Measurements from ENCODE around the gene OR52I2. TPM values are rescaled to one million over a fixed set of nuclear protein-coding genes. Genes with fewer than 3 reads are reported as not detected.

Gene OR52I2
- total and polyA plus RNA-seq, 2 donors (not counting 1 experiment from before 2014, with no cell fraction given): not detected

- H3K4me2 ChIP-seq (ENCODE audit: extremely low read depth, insufficient read depth, low read length): no peak overlapping the region
- no peaks in the 10 kb centered on the region for H3K4me1 ChIP-seq (ENCODE audit: control insufficient read depth, extremely low read depth, insufficient read depth, low read length)
- no peaks in the 10 kb centered on the region for H3K36me3 ChIP-seq (ENCODE audit: control insufficient read depth, insufficient read depth, low read length)
- DNase-seq (ENCODE audit: low read depth in 2 of 2): no peak
- no peaks in the 10 kb centered on the region for H3K79me2 ChIP-seq (ENCODE audit: control insufficient read depth, insufficient read depth, low read length)
- H3K27me3 ChIP-seq (ENCODE audit: control insufficient read depth, insufficient read depth, low read length): no peaks in the 10 kb centered on the region
- H3K9me3 ChIP-seq (ENCODE audit: control insufficient read depth, insufficient read depth, low read depth, low read length): no peaks in the 10 kb centered on the region
- H3K27ac ChIP-seq (ENCODE audit: insufficient read depth, low read length): no peak overlapping the region
- no peak overlapping the region for H2AFZ ChIP-seq (ENCODE audit: low read length)
- no peak overlapping the region for H3K9ac ChIP-seq (ENCODE audit: insufficient read depth, low read length)
- TF ChIP-seq CTCF (conservative IDR thresholded peaks at IDR 0.05 in 1 of 2, IDR thresholded peaks at IDR 0.05 in 1 of 2; ENCODE audit: low read depth in 1 of 2, low read length in 2 of 2) (no peak), EZH2 (IDR thresholded peaks at IDR 0.05; ENCODE audit: low read length, missing control alignments) (no peak)
- H4K20me1 ChIP-seq (ENCODE audit: control insufficient read depth, extremely low read depth, insufficient read depth, low read length): no peaks in the 10 kb centered on the region
- H3K4me3 ChIP-seq (replicated peaks in 1 of 4; ENCODE audit: control extremely low read depth in 1 of 4, insufficient read depth in 1 of 4, low read depth in 3 of 4, low read length in 4 of 4): no peak overlapping the region
Measured at GRCh38 chr11:4560467-4560866, 21.1 kb upstream of the OR52I2 start.

DNA sequence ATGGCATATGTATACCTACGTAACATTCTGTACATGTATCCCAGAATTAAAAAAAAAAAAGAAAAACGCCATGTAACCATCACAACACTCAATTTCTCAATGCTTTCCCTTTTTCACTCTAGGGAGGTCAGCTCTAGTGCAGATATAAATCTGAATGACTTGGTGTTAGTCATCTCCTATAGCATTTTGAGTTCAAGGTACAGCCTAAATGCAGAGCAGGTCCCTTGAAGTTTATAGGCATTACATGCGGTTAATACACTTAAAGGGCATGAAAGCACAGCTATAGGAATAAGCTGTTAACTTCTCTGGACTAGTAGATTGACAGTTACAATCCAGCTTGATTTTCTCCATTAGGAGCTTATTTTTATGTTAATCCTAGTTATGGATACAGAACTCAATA is 16.2 kb upstream of the OR52I2 start:
- no peaks in the 10 kb centered on the region for H3K79me2 ChIP-seq (ENCODE audit: control insufficient read depth, insufficient read depth, low read length)
- no peak for DNase-seq (ENCODE audit: low read depth in 2 of 2)
- TF ChIP-seq EZH2 (IDR thresholded peaks at IDR 0.05; ENCODE audit: low read length, missing control alignments) (no peak), CTCF (conservative IDR thresholded peaks at IDR 0.05 in 1 of 2, IDR thresholded peaks at IDR 0.05 in 1 of 2; ENCODE audit: low read depth in 1 of 2, low read length in 2 of 2) (no peak)

GRCh38 chr11:4569075-4569474 is 12.5 kb upstream of the OR52I2 start:
- no peak for DNase-seq (ENCODE audit: low read depth in 2 of 2)
- H3K27ac ChIP-seq (ENCODE audit: insufficient read depth, low read length): no peak overlapping the region
- H3K36me3 ChIP-seq (ENCODE audit: control insufficient read depth, insufficient read depth, low read length): no peaks in the 10 kb centered on the region
- no peaks in the 10 kb centered on the region for H4K20me1 ChIP-seq (ENCODE audit: control insufficient read depth, extremely low read depth, insufficient read depth, low read length)
- H2AFZ ChIP-seq (ENCODE audit: low read length): no peak overlapping the region
- no peak overlapping the region for H3K9ac ChIP-seq (ENCODE audit: insufficient read depth, low read length)
- no peak overlapping the region for H3K4me3 ChIP-seq (replicated peaks in 1 of 4; ENCODE audit: control extremely low read depth in 1 of 4, insufficient read depth in 1 of 4, low read depth in 3 of 4, low read length in 4 of 4)
- TF ChIP-seq EZH2 (IDR thresholded peaks at IDR 0.05; ENCODE audit: low read length, missing control alignments) (no peak), CTCF (conservative IDR thresholded peaks at IDR 0.05 in 1 of 2, IDR thresholded peaks at IDR 0.05 in 1 of 2; ENCODE audit: low read depth in 1 of 2, low read length in 2 of 2) (no peak)
- no peaks in the 10 kb centered on the region for H3K27me3 ChIP-seq (ENCODE audit: control insufficient read depth, insufficient read depth, low read length)
- no peaks in the 10 kb centered on the region for H3K9me3 ChIP-seq (ENCODE audit: control insufficient read depth, insufficient read depth, low read depth, low read length)
- H3K79me2 ChIP-seq (ENCODE audit: control insufficient read depth, insufficient read depth, low read length): no peaks in the 10 kb centered on the region
- H3K4me1 ChIP-seq (ENCODE audit: control insufficient read depth, extremely low read depth, insufficient read depth, low read length): no peaks in the 10 kb centered on the region
- H3K4me2 ChIP-seq (ENCODE audit: extremely low read depth, insufficient read depth, low read length): no peak overlapping the region

More for the DNA sequence above, 16.2 kb upstream of the OR52I2 start:
- no peak overlapping the region for H3K4me3 ChIP-seq (replicated peaks in 1 of 4; ENCODE audit: control extremely low read depth in 1 of 4, insufficient read depth in 1 of 4, low read depth in 3 of 4, low read length in 4 of 4)
- no peaks in the 10 kb centered on the region for H3K27me3 ChIP-seq (ENCODE audit: control insufficient read depth, insufficient read depth, low read length)
- H3K4me1 ChIP-seq (ENCODE audit: control insufficient read depth, extremely low read depth, insufficient read depth, low read length): no peaks in the 10 kb centered on the region
- H3K27ac ChIP-seq (ENCODE audit: insufficient read depth, low read length): no peak overlapping the region
- no peaks in the 10 kb centered on the region for H3K9me3 ChIP-seq (ENCODE audit: control insufficient read depth, insufficient read depth, low read depth, low read length)
- no peaks in the 10 kb centered on the region for H4K20me1 ChIP-seq (ENCODE audit: control insufficient read depth, extremely low read depth, insufficient read depth, low read length)
- no peaks in the 10 kb centered on the region for H3K36me3 ChIP-seq (ENCODE audit: control insufficient read depth, insufficient read depth, low read length)
- H2AFZ ChIP-seq (ENCODE audit: low read length): no peak overlapping the region
- no peak overlapping the region for H3K9ac ChIP-seq (ENCODE audit: insufficient read depth, low read length)
- no peak overlapping the region for H3K4me2 ChIP-seq (ENCODE audit: extremely low read depth, insufficient read depth, low read length)

All from fibroblast of lung (primary cell).